Liver (tissue), 9 donors: ENCODE results near the gene SLX9. TPM values are rescaled to one million over a fixed set of nuclear protein-coding genes. Genes with fewer than 3 reads are reported as not detected.

ENCODE experiments used
- DNase-seq: peaks from one replicate; pipeline ENCODE4 v3.0.0-alpha.2; 2017; ENCODE audit warnings: low spot score
- H3K27ac ChIP-seq, 2 donors: one replicate each; pipeline ENCODE4 v1.7.0; 2013; ENCODE audit warnings: inconsistent platforms in 2 of 2, low read length in 2 of 2, control low read depth in 1 of 2, low read depth in 1 of 2, mild to moderate bottlenecking in 1 of 2
- H3K27me3 ChIP-seq, 4 donors: one replicate each; pipeline versions ENCODE4 v1.6.1 to v1.7.0; 2013; ENCODE audit warnings: low read length in 3 of 4, inconsistent platforms in 1 of 4, mild to moderate bottlenecking in 1 of 4, moderate library complexity in 1 of 4; ENCODE audit not compliant: control insufficient read depth in 4 of 4, insufficient read depth in 4 of 4
- H3K36me3 ChIP-seq, 4 donors: one replicate each; pipeline versions ENCODE4 v1.6.1 to v1.7.0; 2013; ENCODE audit warnings: low read length in 3 of 4, mild to moderate bottlenecking in 3 of 4, low read depth in 1 of 4, moderate library complexity in 1 of 4; ENCODE audit not compliant: control insufficient read depth in 4 of 4, insufficient read depth in 3 of 4
- H3K4me1 ChIP-seq, 4 donors: one replicate each; pipeline versions ENCODE4 v1.6.1 to v1.7.0; 2013; ENCODE audit warnings: low read length in 3 of 4, mild to moderate bottlenecking in 3 of 4, moderate library complexity in 1 of 4; ENCODE audit not compliant: control insufficient read depth in 4 of 4, insufficient read depth in 4 of 4
- H3K4me3 ChIP-seq, 3 donors: one replicate each; pipeline versions ENCODE4 v1.6.1 to v1.7.0; 2013; ENCODE audit warnings: low read length in 3 of 3, control low read depth in 1 of 3, low read depth in 1 of 3, mild to moderate bottlenecking in 1 of 3
- H3K9ac ChIP-seq, 2 donors: one replicate each; pipeline ENCODE4 v1.7.0; 2013; ENCODE audit warnings: low read length in 2 of 2, mild to moderate bottlenecking in 2 of 2, moderate library complexity in 2 of 2, control low read depth in 1 of 2, low read depth in 1 of 2
- H3K9me3 ChIP-seq, 4 donors: one replicate each; pipeline versions ENCODE4 v1.6.1 to v1.7.0; 2013; ENCODE audit warnings: low read length in 3 of 4; ENCODE audit not compliant: control insufficient read depth in 4 of 4
- ATF3 ChIP-seq: IDR thresholded peaks from 2 replicates; pipeline ENCODE4 v1.6.1; 2016; ENCODE audit warnings: antibody characterized with exemption
- CTCF ChIP-seq: fragments of 150-350 bp; IDR thresholded peaks from 2 replicates; pipeline ENCODE4 v1.5.1; 2017; ENCODE audit warnings: improper control_type of control experiment, low read depth, low read length; ENCODE audit not compliant: missing input control
- EGR1 ChIP-seq, 2 donors: IDR thresholded peaks; 2 replicates each; pipeline ENCODE4 v1.6.1; 2016 to 2018; ENCODE audit warnings: antibody characterized with exemption in 2 of 2, low read depth in 2 of 2
- FOXA1 ChIP-seq: IDR thresholded peaks from 2 replicates; pipeline ENCODE4 v1.6.1; 2016; ENCODE audit warnings: antibody characterized with exemption
- FOXA2 ChIP-seq: IDR thresholded peaks from 2 replicates; pipeline ENCODE4 v1.6.1; 2016; ENCODE audit warnings: antibody characterized with exemption
- GABPA ChIP-seq, 2 donors: IDR thresholded peaks in 1 of 2; conservative IDR thresholded peaks in 1 of 2; 2 replicates each; pipeline ENCODE4 v1.6.1; 2016; ENCODE audit warnings: antibody characterized with exemption in 2 of 2, mild to moderate bottlenecking in 1 of 2, moderate library complexity in 1 of 2
- HNF4A ChIP-seq, 2 donors: conservative IDR thresholded peaks; 2 replicates each; pipeline ENCODE4 v1.6.1; 2016; ENCODE audit warnings: antibody characterized with exemption in 2 of 2, mild to moderate bottlenecking in 2 of 2
- HNF4G ChIP-seq: IDR thresholded peaks from 2 replicates; pipeline ENCODE4 v1.6.1; 2016; ENCODE audit warnings: antibody characterized with exemption
- JUND ChIP-seq, 2 donors: IDR thresholded peaks; 2 replicates each; pipeline ENCODE4 v1.6.1; 2016; ENCODE audit warnings: antibody characterized with exemption in 2 of 2
- MAX ChIP-seq: IDR thresholded peaks from 2 replicates; pipeline ENCODE4 v1.6.1; 2016; ENCODE audit warnings: antibody characterized with exemption
- NR2F2 ChIP-seq: IDR thresholded peaks from 2 replicates; pipeline ENCODE4 v1.6.1; 2016; ENCODE audit warnings: antibody characterized with exemption
- RAD21 ChIP-seq, 2 donors: IDR thresholded peaks; 2 replicates each; pipeline ENCODE4 v1.6.1; 2016; ENCODE audit warnings: antibody characterized with exemption in 2 of 2, mild to moderate bottlenecking in 2 of 2
- REST ChIP-seq: IDR thresholded peaks from 2 replicates; pipeline ENCODE4 v1.6.1; 2016; ENCODE audit warnings: antibody characterized with exemption, mild to moderate bottlenecking
- RXRA ChIP-seq, 2 donors: IDR thresholded peaks; 2 replicates each; pipeline ENCODE4 v1.6.1; 2017 to 2018; ENCODE audit warnings: antibody characterized with exemption in 2 of 2, mild to moderate bottlenecking in 1 of 2
- TAF1 ChIP-seq: conservative IDR thresholded peaks from 2 replicates; pipeline ENCODE4 v1.6.1; 2016; ENCODE audit warnings: antibody characterized with exemption, mild to moderate bottlenecking
- YY1 ChIP-seq: IDR thresholded peaks from 2 replicates; pipeline ENCODE4 v1.6.1; 2016; ENCODE audit warnings: antibody characterized with exemption, mild to moderate bottlenecking
- ZBTB33 ChIP-seq: IDR thresholded peaks from 2 replicates; pipeline ENCODE4 v1.6.1; 2016; ENCODE audit warnings: antibody characterized with exemption
- WGBS: extraction: QIAGEN DNeasy Blood & Tissue Kit; methylation state at CpG from one replicate; pipeline ENCODE4 v1.1.7; 2013; 5-methylcytosine and 5-hydroxymethylcytosine counted together
- polyA plus RNA-seq, 2 donors: library from polyadenylated mRNA; stranded (reverse) in 1 of 2; unstranded in 1 of 2; fragments of 200-250 nt in 1 of 2; fragments of >200 nt in 1 of 2; fragmentation: Nextera tagmentation in 1 of 2; extraction: Ambion mirVana in 1 of 2; gene quantifications; one replicate each; pipeline versions ENCODE4 v1.2.1 to v1.2.3, GENCODE V29; 2013 to 2015
- total RNA-seq, 2 donors: library from RNA; depleted of rRNA; stranded (reverse); fragments of >200 nt; gene quantifications; one replicate each; pipeline ENCODE4 v1.2.3, GENCODE V29; 2014
- donor health status: healthy.
- donor health status: healthy.
- donor health status: healthy.
- donor health status: healthy.
- donor health status: healthy.

SLX9 gene
- total and polyA plus RNA-seq, 4 donors: 7.5 to 20.3 (median 12.2) TPM

- TF ChIP-seq HNF4A (conservative IDR thresholded peaks at IDR 0.05) (no peak), GABPA (IDR thresholded peaks at IDR 0.05 in 1 of 2, conservative IDR thresholded peaks at IDR 0.05 in 1 of 2) (no peak), YY1 (no peak)
Measured at GRCh38 chr21:44989943-44990780, 50.3 kb downstream of the SLX9 start (continued).

- H3K4me3 ChIP-seq: no peak overlapping the region
- H3K9me3 ChIP-seq: no peaks in the 10 kb centered on the region
- no peaks in the 10 kb centered on the region for H3K27me3 ChIP-seq
- no peak overlapping the region for H3K27ac ChIP-seq
- WGBS: 91% methylated on average over 13 of the region's 13 CpGs
- no peak for DNase-seq
- no peak overlapping the region for H3K9ac ChIP-seq
- no peaks in the 10 kb centered on the region for H3K36me3 ChIP-seq
- no peak for TF ChIP-seq RAD21 (IDR thresholded peaks at IDR 0.05)
- TF ChIP-seq FOXA1: no peak
- TF ChIP-seq TAF1: no peak
- TF ChIP-seq GABPA (IDR thresholded peaks at IDR 0.05 in 1 of 2, conservative IDR thresholded peaks at IDR 0.05 in 1 of 2): no peak
- TF ChIP-seq HNF4G: no peak
- no peak for TF ChIP-seq ATF3
- no peak for TF ChIP-seq FOXA2
- no peak for TF ChIP-seq JUND (IDR thresholded peaks at IDR 0.05)
- no peak for TF ChIP-seq ZBTB33
- TF ChIP-seq YY1: no peak
- no peaks in the 10 kb centered on the region for H3K4me1 ChIP-seq
Measured at GRCh38 chr21:44990921-44991320, 51.1 kb downstream of the SLX9 start.

GRCh38 chr21:44991538-44992483 is 52.0 kb downstream of the SLX9 start:
- no peak for DNase-seq
- H3K27ac ChIP-seq: no peak overlapping the region
- H3K27me3 ChIP-seq: no peaks in the 10 kb centered on the region
- H3K4me1 ChIP-seq: no peaks in the 10 kb centered on the region
- no peak overlapping the region for H3K4me3 ChIP-seq
- H3K9me3 ChIP-seq: no peaks in the 10 kb centered on the region
- H3K9ac ChIP-seq: no peak overlapping the region
- H3K36me3 ChIP-seq: no peaks in the 10 kb centered on the region
- 78% methylated on average over 38 of the region's 38 CpGs for WGBS
- no peak for TF ChIP-seq YY1
- TF ChIP-seq HNF4G: no peak
- TF ChIP-seq RAD21 (IDR thresholded peaks at IDR 0.05): no peak
- TF ChIP-seq FOXA1: no peak
- no peak for TF ChIP-seq CTCF
- TF ChIP-seq JUND (IDR thresholded peaks at IDR 0.05): no peak
- TF ChIP-seq TAF1: no peak
- no peak for TF ChIP-seq ZBTB33
- no peak for TF ChIP-seq FOXA2
- no peak for TF ChIP-seq HNF4A (conservative IDR thresholded peaks at IDR 0.05)
- TF ChIP-seq RXRA (IDR thresholded peaks at IDR 0.05): no peak
- no peak for TF ChIP-seq REST
- TF ChIP-seq MAX: no peak
- TF ChIP-seq EGR1 (IDR thresholded peaks at IDR 0.05; ENCODE audit: low read depth in 2 of 2): no peak
- no peak for TF ChIP-seq NR2F2
